HG03103 (cell line): ENCODE measurements around the gene FBXO11.
"Not testable (repeated sequence)": the region's sequence is repeated elsewhere in the genome, so short reads cannot be mapped to it uniquely, and the experiment has no call there.

Source experiments
- ATAC-seq: cut with Tn5 transposase; IDR thresholded peaks from one replicate; pipeline ENCODE4 v1.9.1; 2021; ENCODE audit warnings: low read depth; ENCODE audit not compliant: unreplicated experiment

FBXO11 gene

GRCh38 chr2:47899915-47900816 lies 6.1 kb downstream of the FBXO11 start:
- ATAC-seq = no peak

DNA sequence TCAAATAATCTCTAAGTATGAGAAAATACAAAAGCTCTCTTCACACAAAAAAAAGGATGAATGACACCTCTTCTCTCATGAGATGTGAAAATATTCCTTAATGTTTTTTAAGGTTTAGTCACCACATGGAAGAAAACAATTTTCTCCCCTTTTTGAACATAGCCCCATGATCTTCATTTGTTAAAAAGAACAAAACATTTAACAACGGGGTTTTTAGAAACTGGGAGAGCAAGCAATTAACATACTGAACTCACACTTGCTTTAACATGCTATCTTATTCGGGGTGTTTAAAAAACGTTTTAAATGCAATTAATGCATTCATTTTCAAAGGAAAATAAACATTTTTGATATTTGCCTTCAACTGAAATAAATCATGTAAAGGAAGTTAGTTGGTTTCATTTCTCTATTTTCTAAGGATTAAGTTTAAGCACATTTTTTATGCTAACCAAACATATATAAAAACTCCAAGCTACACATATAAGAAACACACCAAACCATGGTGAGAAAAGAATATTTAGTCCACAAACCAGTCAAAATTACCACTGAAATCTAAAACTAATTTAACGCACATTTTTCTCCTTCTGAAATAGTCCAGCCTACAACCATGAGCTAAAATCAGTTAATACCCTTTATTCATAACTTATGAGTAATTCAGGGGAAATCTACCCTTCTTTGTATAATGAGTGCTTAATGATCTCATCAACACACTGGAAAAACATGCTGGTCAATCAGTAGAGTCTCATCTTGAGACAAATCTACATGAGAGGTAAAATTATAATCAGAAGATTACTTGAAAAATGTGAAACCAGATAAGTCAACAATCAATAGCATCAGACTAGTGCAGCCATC lies 8.2 kb downstream of the FBXO11 start:
- ATAC-seq = no peak

GRCh38 chr2:47897191-47897882 lies 9.0 kb downstream of the FBXO11 start:
- ATAC-seq = not testable (repeated sequence)

- no peak for ATAC-seq
Measured at GRCh38 chr2:47896450-47896968, 9.8 kb downstream of the FBXO11 start.

DNA sequence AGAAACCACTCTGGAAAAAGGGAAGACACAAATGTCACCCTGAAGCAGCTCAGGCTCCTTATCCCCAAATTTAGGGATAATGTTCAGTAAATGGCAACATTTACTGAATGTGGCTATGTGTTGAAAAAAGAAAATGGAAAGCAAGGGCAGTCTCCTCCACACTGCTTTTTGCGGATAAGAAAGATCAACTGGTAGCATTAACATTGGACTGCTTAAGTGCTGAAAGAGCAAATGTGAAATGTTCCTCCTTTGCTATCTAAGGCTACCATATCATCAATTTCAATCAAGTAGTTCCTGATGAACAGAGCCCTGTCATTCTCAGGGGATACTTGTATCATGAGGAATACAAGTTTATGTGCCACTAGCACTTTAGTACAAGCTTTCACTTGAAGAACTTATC lies 12.5 kb downstream of the FBXO11 start:
- ATAC-seq = no peak

DNA sequence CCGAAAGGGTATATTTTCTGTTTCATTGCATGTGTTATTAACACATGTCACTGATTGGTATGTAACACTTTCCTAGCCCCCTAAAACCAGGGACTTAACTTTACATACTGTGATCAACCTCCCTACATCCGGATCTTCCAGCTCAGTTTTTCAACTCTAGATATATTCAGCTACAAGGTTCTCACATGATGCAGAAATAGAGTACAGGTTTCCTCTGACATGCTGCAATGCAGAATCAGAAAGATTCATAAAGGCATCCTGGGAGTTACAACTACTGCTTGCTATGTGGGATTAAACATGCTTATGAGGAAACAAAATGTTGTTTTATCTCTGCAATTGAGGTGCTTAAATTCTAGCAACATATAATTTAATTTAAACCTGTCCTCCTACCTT lies 14.0 kb downstream of the FBXO11 start:
- ATAC-seq = no peak

- no peak for ATAC-seq
Measured at GRCh38 chr2:47891369-47892337, 14.6 kb downstream of the FBXO11 start.

DNA sequence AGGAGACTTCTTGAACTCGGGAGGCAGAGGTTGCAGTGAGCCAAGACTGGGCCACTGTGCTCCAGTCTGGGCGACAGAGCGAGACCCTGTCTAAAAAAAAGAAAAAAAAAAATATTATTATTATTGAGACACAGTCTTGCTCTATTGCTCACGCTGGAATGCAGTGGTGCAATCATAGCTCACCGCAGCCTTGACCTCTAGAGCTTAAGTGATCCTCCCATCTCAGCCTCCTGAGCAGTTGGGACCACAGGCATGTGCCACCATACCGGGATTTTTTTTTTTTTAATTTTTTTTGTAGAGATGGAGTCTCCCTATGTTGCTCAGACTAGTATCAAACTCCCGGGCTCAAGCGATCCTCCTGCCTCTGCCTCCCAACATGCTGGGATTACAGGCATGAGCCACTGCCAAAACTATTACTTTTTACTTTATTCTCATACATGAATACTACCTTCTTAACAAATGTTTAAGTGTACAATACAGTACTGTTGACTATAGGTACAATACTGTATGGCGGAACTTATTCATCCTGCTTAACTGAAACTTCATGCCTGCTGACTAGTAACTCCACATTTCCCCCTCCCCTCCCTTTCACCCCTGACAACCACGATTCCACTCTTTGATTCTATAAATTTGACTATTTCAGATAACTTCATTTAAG lies 15.5 kb downstream of the FBXO11 start:
- ATAC-seq = no peak

DNA sequence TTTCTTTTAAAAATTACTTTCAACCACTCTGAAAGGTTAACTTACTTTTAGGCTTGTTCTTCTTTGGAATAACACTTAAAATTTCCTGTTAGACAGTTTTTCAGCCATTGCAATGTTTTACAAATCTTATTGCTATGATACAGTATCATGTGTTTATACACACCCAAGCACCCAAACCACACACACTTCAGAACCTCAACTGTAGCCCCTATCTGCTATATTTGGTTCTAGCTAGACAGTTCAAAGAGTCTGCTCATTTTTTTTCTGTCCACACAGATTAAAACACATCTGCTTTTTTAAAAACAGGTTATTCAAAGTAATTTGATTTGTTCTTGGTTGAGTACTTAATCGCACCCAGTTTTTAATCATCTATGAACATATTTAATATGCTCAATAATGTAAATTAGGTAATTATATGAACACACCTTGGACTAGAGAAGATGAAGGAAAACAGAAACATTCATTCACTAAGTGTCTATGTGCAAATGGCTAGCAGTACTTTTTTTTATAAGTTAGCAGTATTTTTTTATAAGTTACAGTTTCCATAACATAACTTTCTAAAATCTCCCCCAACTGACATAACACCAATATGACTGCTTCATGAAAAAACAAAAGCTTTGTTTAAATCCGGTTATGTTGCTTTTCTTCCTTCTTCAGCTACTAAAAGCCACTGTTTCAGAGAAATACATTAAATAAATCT lies 17.6 kb downstream of the FBXO11 start:
- no peak for ATAC-seq

DNA sequence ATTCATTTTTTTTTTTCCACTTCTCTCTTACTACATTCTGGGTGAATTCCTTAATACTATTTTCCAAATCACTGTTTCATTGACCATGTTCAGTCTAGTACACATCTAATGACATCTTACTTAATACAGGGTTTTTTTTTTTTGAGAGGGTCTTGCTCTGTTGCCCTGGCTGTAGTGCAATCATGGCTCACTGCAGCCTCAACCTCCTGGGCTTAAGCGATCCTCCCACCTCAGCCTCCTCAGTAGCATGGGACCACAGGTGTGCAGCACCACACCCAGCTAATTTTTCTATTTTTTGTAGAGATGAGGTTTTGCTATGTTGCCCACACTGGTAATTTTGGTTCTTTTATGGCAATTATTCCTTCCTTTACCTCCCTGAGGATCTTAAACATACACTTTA lies 29.4 kb downstream of the FBXO11 start:
- no peak for ATAC-seq

GRCh38 chr2:47872941-47873340 lies 33.4 kb downstream of the FBXO11 start:
- no peak for ATAC-seq

- no peak for ATAC-seq
Measured at GRCh38 chr2:47870641-47871540, 35.4 kb downstream of the FBXO11 start.

DNA sequence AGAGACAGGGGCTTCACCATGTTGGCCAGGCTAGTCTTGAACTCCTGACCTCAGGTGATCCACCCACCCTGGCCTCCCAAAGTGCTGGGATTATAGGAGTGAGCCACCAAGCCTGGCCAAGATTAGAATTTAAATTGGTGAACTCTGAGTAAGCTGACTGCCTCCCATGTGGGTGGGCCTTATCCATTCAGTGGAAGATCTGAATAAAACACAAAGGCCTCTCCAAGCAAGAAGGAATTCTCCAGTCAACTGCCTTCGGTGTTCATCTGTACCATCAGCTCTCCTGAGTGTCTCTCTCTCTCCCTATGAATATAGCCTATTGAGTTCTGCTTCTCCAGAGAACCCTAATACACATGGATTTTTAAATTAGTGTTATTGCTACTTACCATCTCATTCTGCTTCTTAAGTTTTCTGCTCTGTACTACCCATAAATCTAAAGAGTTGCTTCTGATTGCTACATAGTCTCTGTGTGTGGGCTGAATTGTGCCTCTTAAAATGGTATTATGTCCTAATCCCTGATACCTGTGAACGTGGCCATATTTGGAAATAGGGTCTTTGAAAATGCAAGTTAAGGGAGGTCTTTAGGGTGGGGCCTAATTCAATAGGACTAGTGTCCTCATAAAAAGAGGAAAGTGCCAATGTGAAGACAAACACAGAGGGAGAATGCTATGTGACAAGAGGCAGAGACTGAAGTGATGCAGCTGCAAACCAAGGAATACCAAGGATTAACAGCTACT lies 36.3 kb downstream of the FBXO11 start:
- ATAC-seq = no peak

DNA sequence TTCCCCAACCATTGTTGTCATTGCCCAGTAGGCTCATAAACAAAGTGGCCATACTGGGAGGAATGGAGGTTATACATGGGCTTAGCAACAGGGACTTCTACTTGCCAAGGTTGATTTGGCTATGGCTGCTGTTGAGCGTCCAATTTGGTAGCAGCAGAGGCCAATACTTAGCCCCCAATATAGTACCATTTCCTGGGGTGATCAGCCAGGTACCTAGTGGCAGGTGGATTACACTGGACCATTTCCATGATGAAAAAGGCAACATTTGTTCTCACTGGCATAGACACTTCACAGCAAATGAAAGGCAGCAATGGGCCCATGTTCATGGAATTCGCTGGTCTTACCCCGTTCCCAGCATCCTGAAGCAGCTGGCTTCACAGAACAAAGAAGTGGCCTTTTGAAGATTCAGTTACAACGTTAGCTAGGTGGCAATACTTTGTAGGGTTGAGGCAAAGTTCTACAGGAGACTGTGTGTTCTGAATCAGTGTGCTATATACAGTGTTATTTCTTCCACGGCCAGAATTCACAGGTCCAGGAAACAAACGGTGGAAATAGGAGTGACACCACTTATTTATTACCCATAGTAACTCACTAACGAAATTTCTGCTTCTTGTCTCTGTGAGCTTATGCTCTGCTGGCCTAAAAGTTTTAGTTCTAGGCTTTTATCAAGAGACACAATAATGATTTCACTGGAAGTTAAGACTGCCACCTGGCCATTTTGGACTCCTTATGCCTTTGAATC lies 37.5 kb downstream of the FBXO11 start:
- ATAC-seq = no peak

DNA sequence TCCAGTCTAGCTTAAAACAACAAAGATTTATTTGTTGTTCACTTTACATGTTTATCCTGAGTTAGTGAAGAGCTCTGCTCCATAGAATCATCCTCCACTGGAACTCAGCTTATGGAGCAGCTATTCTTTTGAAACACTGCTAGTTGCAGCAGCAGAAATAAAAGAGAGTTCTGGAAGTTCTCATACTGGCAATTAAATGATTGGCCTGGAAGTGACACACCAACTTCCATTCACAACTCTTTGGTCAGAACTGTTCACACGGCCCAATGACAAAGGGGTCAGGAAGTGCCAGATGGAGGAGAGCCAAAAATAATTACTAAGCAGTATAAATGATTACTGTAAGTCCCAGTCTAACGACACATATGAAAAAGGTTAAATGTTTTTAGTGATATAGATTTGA lies 39.1 kb downstream of the FBXO11 start:
- ATAC-seq = no peak

DNA sequence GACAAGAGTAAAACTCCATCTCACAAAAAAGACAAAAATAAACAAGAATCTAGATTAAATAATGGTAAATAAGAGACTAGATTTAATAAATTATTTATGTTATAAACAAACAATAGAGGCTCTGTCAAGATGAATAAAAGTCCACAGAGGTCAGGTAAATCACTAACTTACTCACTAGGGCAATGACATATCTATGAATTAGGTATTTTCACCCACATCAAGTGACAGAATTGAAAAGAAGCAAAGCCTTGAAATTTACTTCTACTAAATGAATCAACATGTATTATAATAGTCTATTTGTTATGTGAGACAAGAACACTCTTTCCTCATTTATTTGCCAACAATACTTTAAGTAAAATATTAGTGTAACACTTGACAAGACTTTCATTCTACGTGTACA lies 41.7 kb downstream of the FBXO11 start:
- ATAC-seq = no peak
